HEK293 (cell line): ENCODE measurements around the gene MED29.

Source experiments
- CTCF ChIA-PET: fragments of 350-600 bp; formaldehyde crosslinking; extraction: SDS; loops from one replicate; lab custom pipeline; 2021; ENCODE audit warnings: antibody characterized with exemption; lab: Yijun Ruan, JAX
- POLR2A ChIA-PET: fragments of 300-600 bp; formaldehyde crosslinking; extraction: SDS; loops from one replicate; lab custom pipeline; 2020; ENCODE audit warnings: antibody characterized with exemption, inconsistent platforms; lab: Yijun Ruan, JAX
- H3K27ac ChIP-seq: fragments of 200-500 bp; sonication (Bioruptor generic); 2 replicates; pipeline ENCODE4 v1.5.1; 2014; ENCODE audit warnings: low read depth, low read length, control low read depth, inconsistent platforms; ENCODE audit errors: extremely low read depth
- H3K36me3 ChIP-seq, 2 experiments: fragments of 200-500 bp in 1 of 2; sonication (Bioruptor generic) in 1 of 2; 1 replicate in 1 of 2; 2 replicates in 1 of 2; pipeline ENCODE4 v1.5.1; 2014 to 2017; ENCODE audit warnings: inconsistent platforms in 2 of 2, low read length in 2 of 2; ENCODE audit not compliant: control insufficient read depth in 2 of 2, insufficient read depth in 1 of 2
- H3K4me1 ChIP-seq: fragments of 200-500 bp; sonication (Bioruptor generic); 2 replicates; pipeline ENCODE4 v1.5.1; 2014; ENCODE audit warnings: mild to moderate bottlenecking, low read length, inconsistent platforms; ENCODE audit not compliant: control insufficient read depth, insufficient read depth
- H3K4me3 ChIP-seq: 2 replicates; pipeline ENCODE4 v1.5.1; 2011; ENCODE audit warnings: low read depth, mild to moderate bottlenecking, control low read depth, low read length, moderate library complexity
- H3K9me3 ChIP-seq: fragments of 200-500 bp; sonication (Bioruptor generic); 2 replicates; pipeline ENCODE4 v1.5.1; 2014; ENCODE audit warnings: low read depth, low read length, inconsistent platforms; ENCODE audit not compliant: control insufficient read depth, insufficient read depth
- ELK4 ChIP-seq: IDR thresholded peaks from 2 replicates; pipeline ENCODE4 v1.6.1; 2011; ENCODE audit warnings: mild to moderate bottlenecking, low read depth, low read length, borderline replicate concordance
- HOXC10 ChIP-seq: sonication (generic); formaldehyde crosslinking; IDR thresholded peaks from 2 replicates; pipeline ENCODE4 v1.8.1; 2023; ENCODE audit warnings: mild to moderate bottlenecking, missing genetic modification reagents
- PRDM10 ChIP-seq: fragments of 450-650 bp; formaldehyde crosslinking; IDR thresholded peaks from 2 replicates; pipeline ENCODE4 v1.5.1; 2016; ENCODE audit warnings: missing biosample characterization, missing genetic modification characterization
- TRIM28 ChIP-seq: IDR thresholded peaks from 2 replicates; pipeline ENCODE4 v1.6.1; 2011; ENCODE audit warnings: low read length, control low read depth, borderline replicate concordance
- ZNF121 ChIP-seq: fragments of 450-650 bp; formaldehyde crosslinking; IDR thresholded peaks from 2 replicates; pipeline ENCODE4 v1.5.1; 2016; ENCODE audit warnings: missing biosample characterization, missing genetic modification characterization
- ZNF202 ChIP-seq: fragments of 450-650 bp; formaldehyde crosslinking; IDR thresholded peaks from 2 replicates; pipeline ENCODE4 v1.5.1; 2016; ENCODE audit warnings: missing biosample characterization, missing genetic modification characterization, borderline replicate concordance
- ZNF350 ChIP-seq: fragments of 450-650 bp; formaldehyde crosslinking; IDR thresholded peaks from 2 replicates; pipeline ENCODE4 v1.5.0; 2017; ENCODE audit warnings: missing biosample characterization, mild to moderate bottlenecking, missing genetic modification characterization
- ZNF433 ChIP-seq: fragments of 450-650 bp; formaldehyde crosslinking; IDR thresholded peaks from 2 replicates; pipeline ENCODE4 v1.5.1; 2016; ENCODE audit warnings: missing biosample characterization, missing genetic modification characterization, low read depth
- ZNF48 ChIP-seq: fragments of 450-650 bp; formaldehyde crosslinking; IDR thresholded peaks from 2 replicates; pipeline ENCODE4 v1.5.1; 2016; ENCODE audit warnings: missing biosample characterization, missing genetic modification characterization
- ZNF555 ChIP-seq: fragments of 450-650 bp; formaldehyde crosslinking; conservative IDR thresholded peaks from 2 replicates; pipeline ENCODE4 v1.5.1; 2017; ENCODE audit warnings: missing biosample characterization, mild to moderate bottlenecking, missing genetic modification characterization, inconsistent platforms
- ZNF600 ChIP-seq: fragments of 450-650 bp; formaldehyde crosslinking; IDR thresholded peaks from 2 replicates; pipeline ENCODE4 v1.5.1; 2016; ENCODE audit warnings: missing biosample characterization, missing genetic modification characterization
- ZNF610 ChIP-seq: fragments of 450-650 bp; formaldehyde crosslinking; IDR thresholded peaks from 2 replicates; pipeline ENCODE4 v1.5.1; 2016; ENCODE audit warnings: missing biosample characterization, missing genetic modification characterization, borderline replicate concordance

MED29 gene

GRCh38 chr19:39432677-39433025 lies 41.5 kb downstream of the MED29 start:
- H3K4me3 ChIP-seq = no peak overlapping the region
- peak overlapping the region; percentile 100 for H3K27ac ChIP-seq
- peaks cover 32 to 43% of the 10 kb centered on the region in 2 experiments for H3K36me3 ChIP-seq
- no peak for TF ChIP-seq ZNF350 (tag by site-specific recombination)
- TF ChIP-seq ZNF121 (tag by site-specific recombination) = peak; percentile 63; the same call in 1 of the 2 replicates
- TF ChIP-seq, all 188 proteins: peak for 1
- peaks cover 30% of the 10 kb centered on the region for H3K4me1 ChIP-seq
- POLR2A ChIA-PET = interaction anchor here (0.6 to 3.4 kb wide), 14 partner anchors 8 to 603 kb away, joined by 3 to 20 read pairs (median 6); partner anchors contain the start of genes MED29, PAF1, PLEKHG2 and SAMD4B
- CTCF ChIA-PET = interaction anchor here (0.6 to 1.8 kb wide), 8 partner anchors 11 to 101 kb away, joined by 3 to 10 read pairs (median 4); partner anchors contain the start of gene EID2B
- H3K9me3 ChIP-seq = no peaks in the 10 kb centered on the region

GRCh38 chr19:39433480-39434079 lies 42.4 kb downstream of the MED29 start:
- TF ChIP-seq ELK4 (no peak), ZNF600 (no peak), HOXC10 (CRISPR knock-in tag) (no peak), TRIM28 (no peak), ZNF202 (tag by site-specific recombination) (no peak), ZNF433 (tag by site-specific recombination) (no peak), ZNF610 (tag by site-specific recombination) (no peak), ZNF48 (tag by site-specific recombination) (no peak)
- Histone ChIP-seq H3K36me3 (peaks cover 32 to 43% of the 10 kb centered on the region in 2 experiments), H3K9me3 (no peaks in the 10 kb centered on the region), H3K27ac (peak overlapping the region; percentile 100), H3K4me3 (no peak overlapping the region), H3K4me1 (peaks cover 30% of the 10 kb centered on the region)
- POLR2A ChIA-PET = interaction anchor here (0.7 to 3.4 kb wide), 8 partner anchors 7 to 47 kb away, joined by 3 to 20 read pairs (median 8); partner anchors contain the start of genes MED29, PAF1, PLEKHG2 and SUPT5H
- CTCF ChIA-PET = interaction anchor here (0.6 to 1.8 kb wide), 7 partner anchors 19 to 287 kb away, joined by 3 to 10 read pairs (median 4); partner anchors contain the start of gene EID2B

- peak overlapping the region; percentile 100 for H3K27ac ChIP-seq
- ChIA-PET CTCF (interaction anchor here (0.6 to 2.0 kb wide), 14 partner anchors 20 to 504 kb away, joined by 3 to 19 read pairs (median 4); partner anchors contain the start of genes EID2, EID2B, MRPS12 and SARS2), POLR2A (interaction anchor here (0.7 to 3.4 kb wide), 29 partner anchors 11 to 816 kb away, joined by 3 to 255 read pairs (median 14); partner anchors contain the start of genes DLL3, DYRK1B, EID2 and EID2B)
- no peaks in the 10 kb centered on the region for H3K9me3 ChIP-seq
- no peak for TF ChIP-seq ZNF555 (tag by site-specific recombination)
- TF ChIP-seq PRDM10 = peak; percentile 71
- peak overlapping the region; percentile 79 for H3K4me3 ChIP-seq
- peaks cover 32 to 43% of the 10 kb centered on the region in 2 experiments for H3K36me3 ChIP-seq
- peaks cover 30% of the 10 kb centered on the region for H3K4me1 ChIP-seq
These were observed 43.2 kb downstream of the MED29 start for GRCh38 chr19:39434123-39435076.
